Purkinje cell (primary cell): ENCODE measurements around the gene FBXO38. TPM values are rescaled to one million over a fixed set of nuclear protein-coding genes. Genes with fewer than 3 reads are reported as not detected.

Source experiments
- polyA plus RNA-seq: library from polyadenylated mRNA; unstranded; fragments of >200 nt; fragmentation: Nextera tagmentation; gene quantifications from 2 replicates; pipeline ENCODE4 v1.2.1, GENCODE V29; 2014

The FBXO38 gene, protein sequence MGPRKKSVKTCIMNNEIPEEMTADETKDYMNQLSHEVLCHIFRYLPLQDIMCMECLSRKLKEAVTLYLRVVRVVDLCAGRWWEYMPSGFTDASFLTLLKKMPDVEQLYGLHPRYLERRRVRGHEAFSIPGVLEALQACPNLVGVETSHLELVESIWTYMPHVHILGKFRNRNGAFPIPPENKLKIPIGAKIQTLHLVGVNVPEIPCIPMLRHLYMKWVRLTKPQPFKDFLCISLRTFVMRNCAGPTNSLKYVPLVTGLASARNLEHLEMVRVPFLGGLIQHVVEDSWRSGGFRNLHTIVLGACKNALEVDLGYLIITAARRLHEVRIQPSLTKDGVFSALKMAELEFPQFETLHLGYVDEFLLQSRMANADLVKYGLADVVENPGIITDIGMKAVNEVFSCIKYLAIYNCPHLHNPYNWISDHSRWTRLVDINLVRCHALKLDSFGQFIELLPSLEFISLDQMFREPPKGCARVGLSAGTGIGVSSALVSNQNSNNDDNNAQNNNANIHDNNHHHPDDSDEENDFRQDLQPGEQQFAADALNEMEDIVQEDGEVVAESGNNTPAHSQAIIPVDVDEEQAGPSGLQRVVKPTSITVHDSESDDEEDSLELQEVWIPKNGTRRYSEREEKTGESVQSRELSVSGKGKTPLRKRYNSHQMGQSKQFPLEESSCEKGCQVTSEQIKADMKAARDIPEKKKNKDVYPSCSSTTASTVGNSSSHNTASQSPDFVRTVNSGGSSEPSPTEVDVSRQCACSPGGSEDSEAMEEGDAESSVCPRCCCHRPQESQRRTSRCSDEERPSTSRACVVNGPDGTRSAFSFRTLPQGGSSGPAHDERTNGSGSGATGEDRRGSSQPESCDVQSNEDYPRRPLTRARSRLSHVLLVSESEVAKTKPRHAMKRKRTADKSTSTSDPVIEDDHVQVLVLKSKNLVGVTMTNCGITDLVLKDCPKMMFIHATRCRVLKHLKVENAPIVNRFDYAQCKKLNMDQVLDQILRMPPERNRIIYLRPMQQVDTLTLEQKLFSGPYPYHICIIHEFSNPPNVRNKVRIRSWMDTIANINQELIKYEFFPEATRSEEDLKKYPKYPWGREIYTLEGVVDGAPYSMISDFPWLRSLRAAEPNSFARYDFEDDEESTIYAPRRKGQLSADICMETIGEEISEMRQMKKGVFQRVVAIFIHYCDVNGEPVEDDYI
- 19.9 and 21.2 TPM in 2 replicates for polyA plus RNA-seq

DNA sequence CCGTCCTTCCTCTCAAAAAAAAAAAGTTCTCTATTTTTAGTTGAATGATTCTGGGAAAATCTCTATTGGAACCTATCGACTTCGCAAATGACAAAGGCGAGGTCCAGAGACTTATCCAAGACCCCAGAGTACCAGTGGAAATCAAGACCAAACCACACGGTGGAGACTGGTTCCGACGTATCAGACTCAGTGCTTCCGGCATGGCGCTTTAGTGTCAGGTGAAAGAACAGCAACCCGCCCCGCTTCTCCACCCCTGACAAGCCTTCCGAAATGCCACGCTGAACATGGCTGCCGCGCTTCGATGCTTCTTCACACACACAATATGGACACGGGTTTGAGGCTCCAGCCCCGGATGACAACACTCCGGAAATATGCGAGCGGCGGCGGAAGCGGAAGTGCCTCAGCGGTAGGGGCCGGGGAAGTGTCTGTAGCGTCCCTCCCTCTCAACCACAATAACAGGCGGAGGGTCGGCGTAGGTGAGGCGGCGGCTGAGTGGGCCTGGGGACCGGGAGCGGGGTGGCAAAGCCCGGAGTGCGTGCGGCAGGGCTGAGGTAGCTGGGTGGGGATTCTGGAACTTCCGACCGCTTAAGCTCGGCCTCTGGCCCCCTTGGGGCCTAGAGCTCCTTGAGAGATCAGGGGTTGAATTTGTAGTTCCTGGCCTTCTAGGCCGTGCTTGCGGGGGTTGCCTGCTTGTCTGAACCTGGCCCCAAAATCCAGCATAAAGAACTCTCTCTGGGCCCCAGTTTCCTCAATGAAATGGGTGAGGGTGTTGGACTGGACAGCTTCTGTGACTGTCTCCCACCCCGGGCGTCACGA lies at the start of gene FBXO38:
Gene FBXO38, plus strand, starts transcription at position 395 of the 816 bp plus-strand sequence. CDS start 10,819 bp downstream, outside the sequence.

DNA sequence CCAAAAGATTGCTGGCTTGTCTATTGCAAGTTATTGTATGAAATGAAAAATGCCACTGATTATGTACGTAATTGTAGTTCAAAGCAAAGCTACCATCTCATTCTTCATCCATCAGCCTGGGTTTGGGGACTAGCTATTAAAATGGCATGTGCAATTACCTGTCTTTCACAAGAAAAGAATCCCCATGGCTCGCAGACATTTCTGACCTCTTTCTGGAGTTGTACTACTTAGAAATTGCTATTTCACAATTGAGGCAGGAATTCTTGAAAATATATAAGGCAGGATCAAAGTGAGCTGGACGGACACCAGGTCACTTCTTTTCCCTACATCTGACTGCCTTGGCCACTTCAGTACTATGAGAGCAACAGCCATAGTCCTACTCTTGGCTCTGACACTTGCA lies 48.5 kb upstream of the FBXO38 start, which contains the start of gene SPINK9:
Gene SPINK9, plus strand, starts transcription at position 301 of the 400 bp plus-strand sequence. Its CDS starts 55 bp downstream, at position 356.

Other genes with a start within 250 kb of the FBXO38 start
- not detected in 2 replicates for gene SPINK14, start 215.4 kb upstream of the FBXO38 start, polyA plus RNA-seq
- gene SPINK6, start 180.9 kb upstream of the FBXO38 start, polyA plus RNA-seq = 1,307 and 2,131 TPM in 2 replicates
- not detected in 2 replicates for gene MARCOL, start 145.4 kb upstream of the FBXO38 start, polyA plus RNA-seq
- gene SPINK13, start 115.2 kb upstream of the FBXO38 start, polyA plus RNA-seq = 1.2 TPM in 1 of 2 replicates, not detected in the other
- gene SPINK7, start 71.5 kb upstream of the FBXO38 start, polyA plus RNA-seq = not detected in 2 replicates
- gene SPINK9, start 48.4 kb upstream of the FBXO38 start, polyA plus RNA-seq = 1.5 TPM in 1 of 2 replicates, not detected in the other